ENCODE measurements around the gene TMC4.
"Not testable (repeated sequence)": the region's sequence is repeated elsewhere in the genome, so short reads cannot be mapped to it uniquely, and the experiment has no call there.

DNA sequence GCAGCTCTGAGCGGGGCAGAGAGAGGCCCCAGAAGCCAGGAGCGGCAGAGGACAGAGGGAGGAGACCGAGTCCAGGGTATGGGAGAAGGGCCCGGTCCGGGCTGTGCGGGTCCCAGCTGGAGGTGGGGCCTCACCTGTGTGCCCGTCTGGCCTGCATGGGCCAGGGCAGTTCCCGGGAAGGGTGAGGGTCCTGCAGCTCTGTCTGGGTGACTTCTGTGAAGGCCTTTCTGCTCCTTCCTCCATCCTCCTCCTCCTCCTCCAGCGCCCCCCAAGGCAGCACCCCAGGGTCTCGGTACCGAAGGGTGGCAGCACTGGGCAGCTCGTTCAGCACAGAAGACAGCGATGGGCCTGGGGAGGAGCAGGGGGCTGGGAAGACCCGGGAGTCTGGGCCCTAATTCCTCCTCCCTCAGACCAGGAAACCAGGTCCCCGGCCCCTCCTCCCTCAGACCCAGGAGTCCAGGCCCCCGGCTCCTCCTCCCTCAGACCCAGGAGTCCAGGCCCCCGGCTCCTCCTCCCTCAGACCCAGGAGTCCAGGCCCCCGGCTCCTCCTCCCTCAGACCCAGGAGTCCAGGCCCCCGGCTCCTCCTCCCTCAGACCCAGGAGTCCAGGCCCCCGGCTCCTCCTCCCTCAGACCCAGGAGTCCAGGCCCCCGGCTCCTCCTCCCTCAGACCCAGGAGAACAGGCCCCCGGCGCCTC, 1.1 kb downstream of the TMC4 start:
- not testable (repeated sequence) for TF ChIP-seq EZH2phosphoT487 (IDR thresholded peaks at IDR 0.05; ENCODE audit: insufficient read depth, low read depth); EZH2 (IDR thresholded peaks at IDR 0.05; ENCODE audit: insufficient read depth, poor library complexity, severe bottlenecking)
